Nucleus accumbens (tissue), 56 donors: Measurements from ENCODE around the gene GPATCH2.
"Not testable (repeated sequence)": the region's sequence is repeated elsewhere in the genome, so short reads cannot be mapped to it uniquely, and the experiment has no call there.

Source experiments
- DNase-seq, 56 donors: peaks; one replicate each; lab custom pipeline; 2025; lab: John Stamatoyannopoulos, UW

Gene GPATCH2

DNA sequence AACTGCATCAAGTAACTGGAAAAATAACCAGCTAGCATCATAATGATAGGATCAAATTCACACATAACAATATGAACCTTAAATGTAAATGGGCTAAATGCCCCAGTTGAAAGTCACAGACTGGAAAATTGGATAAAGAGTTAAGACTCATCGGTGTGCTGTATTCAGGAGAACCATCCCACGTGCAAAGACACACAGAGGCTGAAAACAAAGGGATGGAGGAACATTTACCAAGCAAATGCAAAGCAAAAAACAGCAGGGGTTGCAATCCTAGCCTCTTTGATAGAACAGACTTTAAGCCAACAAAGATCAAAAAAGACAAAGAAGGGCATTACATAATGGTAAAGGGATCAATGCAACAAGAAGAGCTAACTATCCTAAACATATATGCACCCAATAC lies 249.1 kb downstream of the GPATCH2 start:
- not testable (repeated sequence) for DNase-seq

DNA sequence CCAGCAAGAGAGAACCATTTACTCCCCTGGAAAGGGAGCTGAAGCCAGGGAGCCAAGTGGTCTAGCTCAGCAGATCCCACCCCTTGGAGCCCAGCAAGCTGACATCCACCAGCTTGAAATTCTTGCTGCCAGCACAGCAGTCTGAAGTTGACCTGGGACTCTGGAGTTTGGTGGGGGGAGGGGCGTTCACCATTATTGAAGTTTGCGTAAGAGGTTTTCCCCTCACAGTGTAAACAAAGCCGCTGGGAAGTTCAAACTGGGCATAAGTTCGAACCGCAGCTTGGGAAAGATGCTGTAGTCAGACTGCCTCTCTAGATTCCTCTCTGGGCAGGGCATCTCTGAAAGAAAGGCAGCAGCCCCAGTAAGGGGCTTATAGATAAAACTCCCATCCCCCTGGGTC lies 251.1 kb downstream of the GPATCH2 start:
- not testable (repeated sequence) for DNase-seq

- no peak for DNase-seq
Measured at GRCh38 chr1:217379336-217379735, 251.6 kb downstream of the GPATCH2 start.
